DMS153 (cell line): ENCODE data around the gene SYNPR.

ENCODE experiments used
- DNase-seq: peaks from one replicate; lab custom pipeline; 2025; lab: John Stamatoyannopoulos, UW

SYNPR gene

DNA sequence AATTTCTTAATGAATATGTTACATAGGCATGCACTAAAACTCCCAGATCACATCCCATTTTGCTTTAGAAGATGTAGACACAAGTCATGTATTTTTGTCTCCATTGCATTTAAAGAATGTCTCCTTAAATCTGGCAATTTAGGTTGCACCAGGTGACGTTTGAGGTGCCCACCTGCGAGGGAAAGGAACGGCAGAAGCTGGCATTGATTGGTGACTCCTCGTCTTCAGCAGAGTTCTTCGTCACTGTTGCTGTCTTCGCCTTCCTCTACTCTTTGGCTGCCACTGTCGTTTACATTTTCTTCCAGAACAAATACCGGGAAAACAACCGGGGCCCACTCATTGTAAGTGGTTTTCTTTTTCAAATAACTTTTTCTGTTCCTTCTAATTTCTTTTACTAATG is 278.3 kb downstream of the SYNPR start:
- DNase-seq = no peak

DNA sequence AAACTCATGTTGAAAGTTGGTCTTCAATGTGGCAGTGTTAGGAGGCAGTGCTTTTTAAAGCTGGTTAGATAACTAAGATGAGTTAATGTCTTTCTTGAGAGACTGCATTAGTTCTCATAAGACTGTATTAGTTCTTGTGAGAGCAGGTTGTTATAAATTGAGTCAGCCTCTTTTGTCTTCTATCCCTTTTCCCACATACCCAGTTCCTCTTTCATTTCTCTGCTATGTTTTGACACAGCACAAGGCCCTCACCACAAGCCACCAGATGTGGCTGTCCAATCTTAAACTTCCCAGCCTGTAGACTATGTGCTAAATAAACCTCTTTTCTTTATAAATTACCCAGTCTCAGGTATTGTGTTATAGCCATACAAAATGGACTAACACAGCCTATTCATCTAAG is 279.8 kb downstream of the SYNPR start:
- DNase-seq = no peak

DNA sequence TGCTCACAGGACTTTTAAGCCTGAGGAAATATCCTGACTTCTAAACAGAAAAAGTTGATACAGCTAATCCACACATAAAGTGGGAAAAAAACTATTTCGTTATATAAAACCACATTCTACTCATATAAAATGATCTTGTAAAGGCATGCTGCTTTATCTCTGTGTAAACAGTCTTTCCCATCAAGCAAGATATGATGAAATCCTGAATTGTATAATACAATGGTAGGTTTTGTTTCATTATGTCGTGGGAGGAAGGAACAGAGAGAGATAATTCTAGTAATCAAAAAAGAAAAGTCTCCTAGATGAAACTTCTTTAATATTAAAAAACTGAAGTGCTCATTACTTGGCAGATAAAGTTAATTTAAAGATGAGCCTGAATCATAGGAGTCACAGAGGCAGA is 281.8 kb downstream of the SYNPR start:
- no peak for DNase-seq

DNA sequence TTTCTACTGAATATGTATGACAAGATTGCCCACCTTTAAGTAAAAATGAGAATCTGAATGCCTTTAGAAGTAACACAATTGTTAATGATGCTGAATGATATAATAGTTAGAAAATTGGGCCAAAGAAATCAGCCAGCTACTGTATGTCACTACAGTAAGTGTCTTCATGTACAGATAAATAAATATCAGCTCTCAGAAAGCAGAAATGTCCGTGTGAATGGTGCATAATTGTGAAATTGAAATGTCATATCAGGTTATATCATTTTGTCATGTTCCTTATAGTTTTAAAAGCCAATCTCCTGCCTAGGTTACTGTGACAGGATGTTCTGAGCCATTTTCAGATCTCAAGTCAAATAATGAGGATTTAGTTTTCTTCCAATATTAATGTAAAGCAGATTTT is 283.8 kb downstream of the SYNPR start:
- DNase-seq = no peak

DNA sequence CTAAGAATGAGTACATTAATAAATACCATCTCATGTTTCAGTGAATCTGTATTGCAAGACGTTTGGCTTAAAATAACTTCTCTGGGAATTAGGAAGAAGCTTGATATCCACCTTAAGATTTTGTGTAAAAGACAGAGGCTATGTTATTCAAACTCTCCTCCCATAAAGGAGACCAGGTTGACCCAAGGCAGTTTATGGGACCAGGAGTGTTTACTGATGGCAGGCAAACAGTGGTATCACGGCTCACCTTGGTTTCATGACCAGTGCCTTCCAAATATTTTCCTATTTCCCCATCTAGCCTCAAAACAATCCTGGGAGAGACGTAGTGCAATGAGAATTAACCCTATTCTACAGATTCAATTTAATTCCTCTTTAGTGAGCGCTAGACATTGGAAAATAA is 284.2 kb downstream of the SYNPR start:
- DNase-seq = no peak

DNA sequence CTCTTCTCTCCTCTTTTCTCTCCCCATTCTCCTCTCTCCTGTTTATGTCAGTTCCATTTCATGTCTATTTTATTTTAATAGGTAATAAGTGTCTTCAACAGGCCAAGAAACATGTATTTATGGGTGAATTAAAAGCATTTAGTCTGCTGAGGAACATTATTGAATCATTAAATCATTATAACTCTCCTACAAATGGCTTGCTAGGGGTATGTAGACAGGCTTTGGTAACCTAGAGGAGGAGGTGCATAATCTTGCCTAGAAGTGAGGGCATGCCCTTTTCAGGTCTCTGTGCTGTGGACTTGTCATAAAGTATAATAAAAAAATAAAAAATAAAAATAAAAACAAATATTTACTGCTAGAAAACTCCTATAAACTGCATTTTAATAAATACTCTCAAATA is 285.5 kb downstream of the SYNPR start:
- no peak for DNase-seq

DNA sequence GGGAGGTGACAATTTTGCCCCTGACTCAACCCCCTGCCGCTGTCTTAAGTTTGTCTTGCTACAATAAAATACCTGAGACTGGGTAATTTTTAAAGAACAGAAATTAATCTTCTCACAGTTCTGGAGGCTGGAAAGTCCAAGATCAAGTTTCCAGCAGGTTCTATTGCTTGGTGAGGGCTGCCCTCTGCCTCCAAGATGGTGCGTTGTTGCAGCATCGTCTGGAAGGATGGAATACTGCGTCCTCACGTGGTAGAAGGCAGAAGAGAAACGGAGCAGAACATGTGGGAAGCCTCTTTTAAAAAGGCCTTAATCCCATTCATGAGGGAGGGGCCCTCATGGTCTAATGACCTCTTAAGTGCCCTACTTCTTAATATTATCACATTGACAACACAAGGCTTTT is 287.1 kb downstream of the SYNPR start:
- DNase-seq = no peak

DNA sequence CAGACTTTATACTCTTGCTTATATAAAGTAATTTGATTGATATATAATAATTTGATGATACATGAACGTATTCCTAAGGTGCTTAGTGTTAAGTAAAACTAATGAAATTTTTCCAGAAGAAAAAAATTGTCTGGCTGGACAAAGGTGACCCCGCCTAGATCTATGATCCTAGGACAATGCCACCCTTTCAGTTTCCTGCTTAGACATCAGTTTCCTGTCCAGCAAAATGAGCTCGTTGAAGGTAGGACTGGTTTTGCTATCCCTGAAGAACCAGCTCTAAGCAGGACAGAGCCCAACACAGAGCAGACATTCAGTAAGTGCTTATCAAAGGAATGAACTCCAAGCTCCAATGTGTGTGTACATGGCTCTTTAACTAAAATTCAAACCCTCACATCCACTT is 293.6 kb downstream of the SYNPR start:
- no peak for DNase-seq

DNA sequence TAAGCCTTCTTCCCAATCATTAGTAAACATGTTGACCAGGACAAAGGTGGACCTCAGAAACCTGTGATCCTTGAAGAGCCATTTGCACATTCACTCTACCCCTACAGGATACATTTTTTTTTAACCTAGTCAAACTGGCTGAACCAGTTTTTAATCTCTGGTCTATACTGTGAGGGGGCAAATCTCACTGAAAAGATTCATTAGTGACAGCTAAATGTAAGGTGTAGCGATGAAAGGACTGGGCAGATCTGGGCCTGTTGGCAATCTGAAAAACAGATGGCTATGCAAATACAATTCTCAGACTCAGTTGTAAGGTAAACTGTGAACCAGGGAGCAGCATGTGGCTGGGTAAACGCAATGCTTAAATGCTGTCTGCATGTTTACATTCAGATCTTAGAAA is 298.7 kb downstream of the SYNPR start:
- peak; percentile 95 for DNase-seq

DNA sequence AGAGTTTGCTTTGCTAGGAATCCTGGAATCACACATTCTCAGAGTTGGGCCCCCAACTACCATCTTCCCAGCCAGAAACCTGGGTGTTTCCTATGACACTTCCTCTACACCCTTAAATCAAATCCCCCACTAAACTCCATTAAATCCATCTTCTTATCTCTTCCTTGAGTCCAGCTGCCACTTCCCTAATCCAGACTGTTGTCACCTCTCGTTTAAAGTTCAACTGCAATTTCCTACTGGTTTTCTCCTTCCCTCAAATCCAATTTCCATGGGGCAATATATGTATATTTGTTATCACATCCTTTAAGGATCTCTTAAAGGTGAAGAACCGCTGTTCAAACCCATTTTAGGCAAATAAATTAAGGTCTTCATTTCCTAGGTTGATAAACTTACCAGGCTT is 300.8 kb downstream of the SYNPR start:
- DNase-seq = no peak

DNA sequence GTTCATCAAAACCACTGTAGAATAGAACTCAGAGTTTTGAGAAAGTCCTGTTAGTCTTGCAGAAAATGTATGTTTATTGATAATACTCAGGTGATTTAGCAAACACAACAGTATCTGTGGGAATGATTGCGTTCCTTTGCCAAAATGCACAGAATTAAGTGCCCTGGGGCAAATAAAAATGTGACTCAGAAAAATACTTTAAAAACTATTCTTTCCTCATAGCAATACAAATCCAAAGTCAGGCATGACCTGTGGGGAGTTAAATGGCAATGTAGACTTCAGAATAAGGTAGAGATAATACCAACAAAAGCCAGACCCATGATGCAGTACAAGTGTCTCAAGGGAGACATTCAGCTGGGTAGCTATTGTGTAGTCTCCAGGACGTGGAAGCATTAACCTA is 302.0 kb downstream of the SYNPR start:
- DNase-seq = peak; percentile 64

DNA sequence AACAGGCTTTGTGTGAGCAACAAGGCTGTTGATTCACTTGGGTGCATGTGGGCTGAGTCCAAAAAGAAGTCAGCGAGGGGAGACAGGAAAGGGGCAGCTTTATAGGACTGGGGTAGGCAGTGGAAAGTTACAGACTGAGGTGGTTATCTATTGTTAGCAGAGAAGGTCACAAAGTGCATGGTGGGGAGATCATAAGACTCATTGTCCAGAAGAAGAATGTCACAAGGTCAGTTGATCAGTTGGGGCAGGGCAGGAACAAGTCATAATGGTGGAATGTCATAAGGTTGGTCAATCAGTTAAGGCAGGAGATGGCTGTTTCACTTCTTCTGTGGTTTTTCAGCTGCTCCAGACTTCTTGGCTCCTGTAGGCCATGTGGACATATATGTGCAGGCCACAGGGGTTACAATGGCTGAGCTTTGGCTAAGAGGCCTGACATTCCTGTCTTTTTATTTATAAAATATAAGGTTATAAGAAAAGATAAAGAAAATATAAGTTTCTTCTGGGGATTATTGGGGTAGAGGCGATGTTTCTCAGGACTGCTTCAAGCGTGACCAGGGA is 304.9 kb downstream of the SYNPR start:
- no peak for DNase-seq

DNA sequence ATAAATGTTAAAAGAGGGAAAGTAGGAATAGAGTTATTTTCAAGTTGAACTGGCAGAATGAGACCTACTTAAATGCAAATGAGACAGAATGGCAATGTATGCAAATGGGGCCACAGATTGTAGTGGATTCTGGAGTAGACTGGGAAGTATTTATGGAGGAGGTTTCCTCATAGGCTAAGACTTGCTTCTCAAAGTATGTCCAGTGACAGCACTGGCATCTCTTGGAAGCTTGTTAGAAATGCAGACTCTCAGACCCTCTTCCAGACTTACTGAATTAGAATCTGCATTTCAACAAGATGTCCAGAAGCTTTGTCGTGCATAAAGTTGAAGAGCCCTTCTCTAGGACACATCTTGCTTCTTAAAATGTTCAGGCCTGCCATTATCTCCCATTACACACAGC is 306.6 kb downstream of the SYNPR start:
- no peak for DNase-seq

DNA sequence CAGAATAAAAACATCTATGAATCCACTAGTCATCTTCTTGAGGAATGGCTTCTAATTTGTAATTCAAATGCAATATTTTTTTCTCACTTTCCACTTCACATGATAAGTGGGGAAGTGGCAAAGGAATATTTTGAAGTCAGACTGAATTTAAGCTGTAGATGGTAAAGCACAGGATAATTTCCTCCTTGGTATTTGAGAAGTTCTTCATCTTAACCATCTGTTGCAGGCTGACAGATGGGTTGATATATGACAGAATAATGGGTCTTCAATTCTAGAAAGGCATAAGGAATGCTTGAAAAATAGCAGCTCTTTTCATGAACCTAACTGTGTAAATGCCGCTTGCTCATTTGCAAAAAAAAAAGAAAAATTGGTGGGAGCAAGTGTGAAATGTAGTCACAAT is 307.8 kb downstream of the SYNPR start:
- no peak for DNase-seq

DNA sequence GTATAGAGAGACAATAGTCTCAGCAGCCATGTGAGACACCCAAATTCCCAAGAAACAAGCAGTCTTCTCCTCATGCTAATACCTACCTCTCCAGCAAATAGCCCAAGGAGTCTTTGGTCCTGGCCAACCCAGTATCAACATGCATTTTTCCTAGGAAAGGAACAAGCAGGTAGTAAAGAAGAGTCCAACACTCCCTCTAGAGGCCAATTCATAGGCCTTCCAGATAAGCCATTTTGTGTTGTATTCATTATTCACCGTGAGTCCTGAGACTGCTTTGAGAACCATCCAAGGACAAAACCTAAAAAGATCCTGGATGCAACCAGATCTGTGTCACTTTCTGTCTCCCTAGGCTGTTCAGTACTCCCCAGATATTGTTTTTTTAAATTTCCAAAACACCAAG is 310.8 kb downstream of the SYNPR start:
- DNase-seq = no peak

DNA sequence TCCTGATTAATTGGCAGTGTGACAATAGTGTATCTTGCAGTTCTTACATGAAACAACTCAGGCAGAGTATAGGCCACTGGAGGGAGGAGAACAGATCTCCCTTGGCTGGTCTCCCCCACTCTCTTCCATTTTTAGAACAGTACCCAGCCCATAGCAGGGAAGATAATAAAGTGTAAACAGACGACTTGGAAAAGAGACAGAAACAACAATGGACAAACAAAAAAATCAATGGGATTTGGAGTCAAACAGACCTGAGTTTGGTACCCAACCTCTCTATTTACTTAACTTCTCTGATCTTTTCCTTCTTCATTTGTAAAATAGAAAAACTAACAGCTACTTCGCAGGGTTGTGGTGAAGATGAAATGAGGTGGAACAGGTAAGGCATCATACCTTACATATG is 315.7 kb downstream of the SYNPR start:
- DNase-seq = no peak

DNA sequence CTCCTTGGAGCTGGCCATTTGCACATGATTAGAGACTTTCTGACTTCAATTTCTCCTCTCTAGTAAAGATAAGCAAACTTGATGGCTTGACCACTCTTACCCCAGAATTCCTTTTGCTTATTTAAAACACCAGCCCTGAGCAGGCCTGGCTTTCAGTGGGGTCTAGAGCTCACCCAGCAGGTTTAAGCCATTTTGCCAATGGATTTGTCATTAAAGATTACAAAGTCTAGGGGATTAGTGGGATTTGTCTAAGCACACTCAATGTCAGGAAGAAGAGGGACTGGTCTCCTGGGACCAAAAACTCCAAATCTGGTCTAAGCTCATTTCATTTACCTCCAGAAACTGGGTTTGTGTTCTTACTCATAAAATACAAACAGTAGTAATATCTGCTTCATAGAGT is 317.1 kb downstream of the SYNPR start:
- DNase-seq = no peak

DNA sequence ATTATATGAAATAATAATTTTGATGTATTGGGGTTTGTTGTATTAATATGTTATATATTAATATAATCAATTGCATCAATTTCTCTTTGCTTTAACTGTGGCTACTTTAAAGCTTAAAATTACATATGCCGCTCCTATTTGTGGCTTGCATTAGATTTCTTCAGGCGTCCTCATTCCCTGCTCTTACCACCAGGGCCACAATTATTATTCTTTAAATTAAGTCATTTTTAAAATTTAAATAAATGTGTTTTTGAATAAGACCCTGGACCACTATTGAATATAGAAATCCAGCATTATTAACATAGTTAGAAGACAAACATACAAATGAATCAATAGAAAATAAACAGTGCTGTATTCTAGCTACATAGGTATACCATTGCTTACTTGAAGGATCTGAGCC is 318.9 kb downstream of the SYNPR start:
- no peak for DNase-seq

DNA sequence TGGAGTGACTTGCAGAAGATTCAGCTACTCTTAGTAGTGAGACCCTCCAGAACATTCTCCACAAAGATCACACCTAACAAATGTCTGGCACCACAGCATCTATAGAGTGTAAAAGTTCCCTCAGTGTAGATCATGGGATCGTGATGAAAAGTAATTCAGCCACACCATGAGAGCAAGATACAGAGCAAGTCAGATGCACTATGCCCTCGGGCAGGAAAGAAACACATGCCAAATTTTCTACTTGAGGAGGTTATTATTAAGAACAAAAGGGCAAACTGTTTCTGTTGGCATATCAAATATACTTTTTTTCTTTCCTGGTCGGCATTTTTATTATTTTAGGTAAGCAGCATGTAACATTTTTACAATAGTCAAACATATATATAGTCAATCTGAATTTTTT is 329.6 kb downstream of the SYNPR start:
- no peak for DNase-seq

DNA sequence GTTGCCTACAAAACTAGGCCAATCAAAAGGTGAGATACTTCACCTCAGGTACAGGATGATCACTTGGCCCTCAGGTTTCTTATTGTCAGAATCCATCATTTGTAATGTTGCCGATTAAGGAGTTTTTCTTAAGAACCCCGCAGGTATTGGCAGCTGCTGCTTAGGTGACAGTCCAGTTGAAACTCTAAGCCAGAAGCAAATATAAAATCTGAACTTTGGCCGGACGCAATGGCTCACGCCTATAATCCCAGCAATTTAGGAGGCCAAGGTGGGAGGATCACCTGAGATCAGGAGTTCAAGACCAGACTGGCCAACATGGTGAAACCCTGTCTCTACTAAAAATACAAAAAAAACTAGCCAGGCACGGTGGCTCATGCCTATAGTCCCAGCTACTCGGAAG is 331.3 kb downstream of the SYNPR start:
- DNase-seq = no peak

DNA sequence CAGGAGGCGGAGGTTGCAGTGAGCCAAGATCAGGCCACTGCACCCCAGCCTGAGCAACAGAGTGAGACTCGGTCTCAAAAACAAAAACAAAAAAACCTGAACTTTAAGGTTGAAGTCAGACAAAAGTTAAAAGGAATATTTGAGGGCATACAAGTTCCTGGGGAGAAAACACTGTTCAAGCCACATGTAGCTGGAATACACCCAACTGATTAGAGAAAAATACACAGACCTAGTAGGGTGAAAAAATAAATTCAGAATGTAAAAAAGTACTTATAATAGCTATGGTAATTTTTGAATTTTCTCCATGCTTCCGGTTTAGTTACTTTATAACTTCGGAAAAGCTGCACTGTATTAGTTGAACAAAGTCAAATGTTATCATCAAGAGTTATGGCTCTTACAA is 331.7 kb downstream of the SYNPR start:
- no peak for DNase-seq

DNA sequence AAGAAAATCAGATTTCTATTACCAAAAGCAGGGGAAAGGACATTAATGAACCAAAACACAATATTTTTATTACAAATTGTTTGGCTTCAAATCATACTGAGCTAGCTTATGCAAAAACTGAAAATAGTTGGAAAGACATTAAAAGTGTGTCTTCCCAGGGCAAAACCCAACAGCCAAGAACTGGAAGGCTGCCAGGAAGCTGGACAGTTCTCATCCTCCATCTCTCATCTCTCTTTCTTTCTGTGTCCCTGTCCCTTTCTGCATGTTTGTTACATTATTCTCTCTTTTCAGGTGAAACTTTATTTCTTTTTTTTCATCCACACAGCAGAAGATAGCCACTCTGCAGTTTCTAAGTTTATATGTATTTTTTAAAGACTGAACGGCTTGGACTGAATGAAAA is 333.3 kb downstream of the SYNPR start:
- DNase-seq = no peak

DNA sequence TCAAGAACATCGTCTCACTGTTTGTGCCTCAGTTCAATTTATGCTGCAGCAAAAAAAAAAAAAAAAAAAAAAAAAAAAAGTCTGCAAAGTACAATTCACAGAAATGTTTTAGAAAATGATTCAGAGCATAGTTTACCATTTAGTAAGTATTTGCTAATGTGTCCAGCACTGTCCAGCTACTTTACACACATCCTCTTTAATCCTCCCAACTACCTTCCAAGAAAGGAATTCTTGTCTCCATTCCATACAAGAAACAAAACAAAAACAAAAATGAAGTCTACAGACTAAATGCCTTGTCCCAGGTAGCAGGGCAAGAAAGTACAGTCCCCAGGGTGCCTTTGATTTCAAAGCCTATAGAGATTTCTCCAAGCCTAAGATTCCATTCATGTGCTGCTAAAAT is 335.5 kb downstream of the SYNPR start:
- no peak for DNase-seq

DNA sequence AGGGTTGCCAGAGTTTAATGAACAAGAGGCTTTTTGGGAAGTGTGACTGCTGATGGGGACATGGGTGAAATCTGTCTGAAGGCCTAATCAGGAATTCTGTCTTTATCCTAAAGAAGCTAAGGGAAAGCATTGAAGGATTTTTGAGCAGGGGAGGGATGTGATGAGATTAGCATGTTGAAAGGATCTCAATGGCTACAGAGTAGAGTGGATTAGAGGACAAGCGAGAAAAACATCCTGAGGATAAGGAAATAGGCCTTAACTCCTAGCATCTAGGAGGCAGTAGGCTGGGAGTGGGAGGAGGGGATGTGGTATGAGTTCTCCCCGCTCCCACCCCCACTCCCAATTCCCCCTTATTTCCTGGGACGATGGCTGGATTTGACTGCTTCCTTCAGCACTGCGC is 339.3 kb downstream of the SYNPR start:
- DNase-seq = no peak

DNA sequence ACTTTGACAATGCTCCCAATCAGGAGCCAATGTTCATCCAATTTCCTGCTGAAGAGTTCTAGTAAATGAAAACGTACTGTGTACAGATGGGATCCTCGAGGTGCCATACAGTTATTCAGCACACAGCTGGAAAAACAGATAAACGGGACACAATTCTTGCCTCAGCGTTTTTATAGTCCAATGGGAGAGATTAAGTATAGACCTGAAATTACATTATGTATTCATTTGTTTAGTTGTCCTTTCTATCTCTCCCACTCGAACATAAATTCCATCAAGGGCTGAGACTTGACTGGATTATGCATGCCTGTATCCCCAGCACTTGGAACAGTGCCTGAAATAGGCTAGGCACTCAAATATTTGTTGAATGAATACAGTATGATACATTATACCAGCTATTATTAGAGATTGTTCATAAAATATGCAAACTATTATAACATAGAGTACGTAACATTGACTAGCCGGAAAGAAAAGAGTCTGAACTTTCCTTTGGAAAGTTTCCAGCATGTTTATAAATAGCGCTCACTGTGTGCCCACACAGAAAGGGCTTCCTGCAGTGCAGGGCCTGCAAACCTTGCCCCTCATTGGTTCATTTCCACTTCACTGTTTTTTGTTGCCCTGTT is 346.9 kb downstream of the SYNPR start:
- DNase-seq = peak; percentile 70
